GM11168 (cell line): ENCODE data around the gene FKBP7.

ENCODE experiments used
- in situ Hi-C: fragments of 300-500 bp; cut with MboI; formaldehyde crosslinking; loops from one replicate; pipeline ENCODE4 v1.12.0; 2022; ENCODE audit warnings: low sequenced_read_pairs; ENCODE audit not compliant: unreplicated experiment

FKBP7 gene

GRCh38 chr2:178450774-178451525, 27.4 kb downstream of the FKBP7 start, which contains the start of the genes PJVK and PRKRA:
Gene PJVK, plus strand, starts transcription at chr2:178451378. Its CDS starts 2,032 bp downstream, at chr2:178453410.
Gene PRKRA, minus strand, starts transcription at chr2:178451175. Its CDS starts 145 bp downstream, at chr2:178451030.
- in situ Hi-C loops: no loop called here

GRCh38 chr2:178450524-178450773, 28.0 kb downstream of the FKBP7 start:
- in situ Hi-C loops: no loop called here

GRCh38 chr2:178449700-178450523, 28.5 kb downstream of the FKBP7 start:
- in situ Hi-C loops: no loop called here

GRCh38 chr2:178448968-178449661, 29.3 kb downstream of the FKBP7 start:
- in situ Hi-C loops: no loop called here

GRCh38 chr2:178441426-178441825, 37.0 kb downstream of the FKBP7 start:
- in situ Hi-C loops: no loop called here

- in situ Hi-C loops: no loop called here
These were observed 41.7 kb downstream of the FKBP7 start for GRCh38 chr2:178436662-178437061.

GRCh38 chr2:178429336-178429735, 49.1 kb downstream of the FKBP7 start:
- in situ Hi-C loops: no loop called here

GRCh38 chr2:178428396-178428806, 50.0 kb downstream of the FKBP7 start:
- in situ Hi-C loops: no loop called here

- in situ Hi-C loops: no loop called here
These were observed 50.9 kb downstream of the FKBP7 start for GRCh38 chr2:178427458-178427857.

GRCh38 chr2:178426388-178426787, 52.0 kb downstream of the FKBP7 start:
- in situ Hi-C loops: no loop called here

GRCh38 chr2:178425255-178425827, 53.1 kb downstream of the FKBP7 start:
- in situ Hi-C loops: no loop called here

GRCh38 chr2:178423746-178424145, 54.7 kb downstream of the FKBP7 start:
- in situ Hi-C loops: loop anchor here (25.0 kb wide), 1 partner anchor 311 kb away; the partner anchor contains the start of gene RBM45

- in situ Hi-C loops: loop anchor here (25.0 kb wide), 1 partner anchor 310 kb away; the partner anchor contains the start of gene RBM45
These were observed 56.3 kb downstream of the FKBP7 start for GRCh38 chr2:178422097-178422496.

GRCh38 chr2:178420463-178420999, 57.9 kb downstream of the FKBP7 start:
- in situ Hi-C loops: loop anchor here (25.0 kb wide), 1 partner anchor 308 kb away; the partner anchor contains the start of gene RBM45

GRCh38 chr2:178419123-178419522, 59.3 kb downstream of the FKBP7 start:
- in situ Hi-C loops: loop anchor here (10.0 to 25.0 kb wide), 2 partner anchors 114 to 307 kb away; partner anchors contain the start of gene RBM45

- in situ Hi-C loops: loop anchor here (10.0 to 25.0 kb wide), 2 partner anchors 114 to 306 kb away; partner anchors contain the start of gene RBM45
These were observed 60.0 kb downstream of the FKBP7 start for GRCh38 chr2:178418426-178418825.

GRCh38 chr2:178417916-178418315, 60.5 kb downstream of the FKBP7 start:
- in situ Hi-C loops: loop anchor here (10.0 to 25.0 kb wide), 2 partner anchors 113 to 306 kb away; partner anchors contain the start of gene RBM45

- in situ Hi-C loops: loop anchor here (10.0 to 25.0 kb wide), 2 partner anchors 111 to 304 kb away; partner anchors contain the start of gene RBM45
These were observed 62.4 kb downstream of the FKBP7 start for GRCh38 chr2:178415979-178416378.
